COR-L47 (cell line): Measurements from ENCODE around the gene ZNF341.
"Not testable (repeated sequence)": the region's sequence is repeated elsewhere in the genome, so short reads cannot be mapped to it uniquely, and the experiment has no call there.

Source experiments
- DNase-seq: peaks from one replicate; lab custom pipeline; 2025; lab: John Stamatoyannopoulos, UW

Gene ZNF341

GRCh38 chr20:33770005-33770404 is 38.2 kb downstream of the ZNF341 start:
- DNase-seq, result no peak

GRCh38 chr20:33771938-33772337 is 40.1 kb downstream of the ZNF341 start:
- no peak for DNase-seq

DNA sequence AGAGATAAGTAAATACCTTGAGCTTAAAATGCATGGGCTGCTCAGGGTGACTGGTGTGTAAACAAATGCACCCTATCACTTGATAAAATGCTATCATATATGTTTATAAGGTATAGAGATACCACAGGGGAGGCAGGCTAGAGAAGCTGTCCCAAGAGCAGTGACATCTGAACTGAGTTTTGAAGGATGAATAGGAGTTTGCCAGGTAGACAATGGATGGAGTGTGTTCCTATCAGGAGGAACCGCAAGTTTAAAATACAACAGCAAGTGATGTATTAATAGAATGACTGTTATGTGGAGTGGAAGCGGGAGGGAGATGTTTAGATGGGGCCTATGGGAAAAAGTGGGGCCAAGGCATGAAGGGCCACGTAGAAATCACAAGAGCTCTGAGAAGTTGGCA is 40.6 kb downstream of the ZNF341 start:
- no peak for DNase-seq

DNA sequence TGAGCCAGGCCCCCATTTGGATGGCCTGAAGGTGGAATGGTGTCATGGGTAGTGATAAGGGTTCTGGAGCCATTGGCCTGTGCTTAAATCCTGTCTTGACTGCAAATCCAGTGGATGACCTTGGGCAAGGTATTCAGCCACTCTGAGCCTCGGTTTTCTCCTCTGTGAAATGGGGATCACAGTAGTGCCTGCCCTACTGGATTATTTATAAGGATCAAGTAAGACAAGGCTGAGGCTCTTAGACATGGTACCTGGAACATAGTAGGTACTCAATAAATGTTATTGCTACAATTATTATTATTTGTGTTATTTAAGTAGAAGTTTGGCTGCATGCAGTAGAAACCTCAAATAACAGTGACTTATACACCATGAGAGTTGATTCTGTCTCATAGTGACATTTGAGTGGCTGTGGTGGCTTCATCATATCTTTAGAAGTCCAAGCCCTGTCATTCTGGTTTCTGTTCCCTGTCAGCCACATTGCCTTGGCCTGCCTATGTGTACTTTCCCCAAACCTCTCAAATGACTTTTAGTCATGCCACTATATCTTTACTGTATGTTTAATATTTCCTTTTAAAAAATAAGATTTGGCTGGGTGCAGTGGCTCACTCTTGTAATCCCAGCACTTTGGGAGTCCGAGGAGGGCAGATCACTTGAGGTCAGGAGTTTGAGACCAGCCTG is 41.8 kb downstream of the ZNF341 start:
- no peak for DNase-seq

GRCh38 chr20:33777816-33778215 is 46.0 kb downstream of the ZNF341 start:
- DNase-seq, result no peak

- no peak for DNase-seq
Measured at GRCh38 chr20:33781133-33781532, 49.3 kb downstream of the ZNF341 start.

GRCh38 chr20:33781945-33782344 is 50.1 kb downstream of the ZNF341 start:
- no peak for DNase-seq

DNA sequence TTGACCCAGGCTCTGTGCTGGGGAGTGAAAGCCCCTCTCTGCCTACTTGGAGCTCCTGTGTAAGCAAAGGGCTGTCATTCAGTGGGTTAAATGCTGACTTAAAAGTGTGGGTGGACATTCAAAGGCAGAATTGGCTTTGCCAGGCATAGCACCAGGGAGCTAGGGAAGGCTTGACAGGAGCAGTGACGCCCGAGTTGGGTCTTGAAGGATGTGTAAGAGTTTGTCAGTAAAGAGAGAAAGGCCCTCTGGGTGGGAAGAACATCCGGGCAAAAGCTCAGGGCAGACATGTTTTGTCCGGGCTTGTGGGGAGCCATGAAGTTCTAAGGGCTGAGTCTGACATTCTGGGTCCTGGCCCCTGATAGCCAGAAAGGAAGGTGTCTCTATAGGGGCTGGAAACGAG is 51.5 kb downstream of the ZNF341 start:
- no peak for DNase-seq

GRCh38 chr20:33783818-33784217 is 52.0 kb downstream of the ZNF341 start:
- no peak for DNase-seq

GRCh38 chr20:33784225-33784624 is 52.4 kb downstream of the ZNF341 start:
- DNase-seq, result no peak

DNA sequence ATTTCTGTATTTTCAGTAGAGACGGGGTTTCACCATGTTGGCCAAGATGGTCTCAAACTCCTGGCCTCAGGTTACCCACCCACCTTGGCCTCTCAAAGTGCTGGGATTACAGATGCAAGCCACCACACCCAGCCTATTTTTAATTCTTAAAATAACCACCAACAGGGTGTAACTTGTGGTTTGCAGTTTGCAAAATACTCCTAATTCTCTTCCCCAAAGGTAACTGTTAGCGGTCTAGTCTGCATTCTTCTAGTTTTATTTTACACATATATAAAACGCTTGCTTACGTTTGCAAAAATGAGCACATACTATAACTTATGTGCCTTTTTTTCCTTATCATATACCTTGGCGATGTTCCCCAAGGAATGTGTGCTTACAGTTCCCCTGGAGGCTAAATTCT is 53.7 kb downstream of the ZNF341 start:
- no peak for DNase-seq

GRCh38 chr20:33787253-33787891 is 55.6 kb downstream of the ZNF341 start:
- no peak for DNase-seq

DNA sequence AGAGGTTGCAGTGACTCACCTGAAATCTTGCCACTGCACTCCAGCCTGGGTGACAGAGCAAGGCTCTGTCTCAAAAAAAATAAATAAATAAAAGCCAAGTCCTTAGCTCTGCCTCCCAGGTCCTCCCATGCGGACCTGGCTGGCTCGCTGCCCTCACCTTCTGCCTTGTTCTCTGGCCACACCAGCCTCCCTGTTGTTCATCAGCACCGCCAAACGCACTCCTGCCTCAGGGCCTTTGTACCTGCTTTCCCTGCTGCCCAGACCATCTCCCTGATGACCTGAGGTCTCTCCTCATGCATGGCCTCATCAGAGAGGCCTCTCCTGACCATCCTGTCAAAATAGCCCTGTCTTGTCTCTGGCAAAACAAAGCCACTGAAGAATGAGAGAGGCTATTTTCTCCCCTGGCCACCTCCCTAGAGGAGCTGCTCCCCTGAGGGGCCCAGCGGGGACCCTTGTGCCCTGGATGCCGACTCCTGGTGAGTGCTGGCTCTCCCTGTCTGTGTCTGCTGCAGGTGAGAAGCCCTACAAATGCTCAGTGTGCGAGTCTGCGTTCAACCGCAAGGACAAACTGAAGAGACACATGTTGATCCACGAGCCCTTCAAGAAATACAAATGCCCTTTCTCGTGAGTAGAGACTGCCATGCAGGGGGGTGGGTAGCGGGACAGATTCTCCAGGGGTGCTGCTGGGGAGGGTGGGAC is 56.7 kb downstream of the ZNF341 start:
- no peak for DNase-seq

GRCh38 chr20:33789109-33789857 is 57.5 kb downstream of the ZNF341 start:
- DNase-seq, result peak; percentile 26

- no peak for DNase-seq
Measured at GRCh38 chr20:33789858-33790182, 58.0 kb downstream of the ZNF341 start.

GRCh38 chr20:33790566-33790965 is 58.8 kb downstream of the ZNF341 start:
- no peak for DNase-seq

DNA sequence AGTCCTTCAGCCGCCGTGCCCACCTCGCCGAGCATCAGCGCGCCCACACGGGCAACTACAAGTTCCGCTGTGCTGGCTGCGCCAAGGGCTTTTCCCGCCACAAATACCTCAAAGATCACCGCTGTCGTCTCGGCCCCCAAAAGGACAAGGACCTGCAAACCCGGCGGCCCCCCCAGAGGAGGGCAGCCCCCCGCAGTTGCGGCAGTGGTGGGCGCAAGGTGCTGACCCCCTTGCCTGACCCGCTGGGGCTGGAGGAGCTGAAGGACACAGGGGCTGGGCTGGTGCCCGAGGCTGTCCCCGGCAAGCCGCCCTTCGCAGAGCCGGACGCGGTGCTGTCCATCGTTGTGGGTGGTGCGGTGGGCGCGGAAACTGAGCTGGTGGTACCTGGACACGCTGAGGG is 59.2 kb downstream of the ZNF341 start:
- no peak for DNase-seq

GRCh38 chr20:33791540-33791939 is 59.7 kb downstream of the ZNF341 start:
- DNase-seq, result no peak

DNA sequence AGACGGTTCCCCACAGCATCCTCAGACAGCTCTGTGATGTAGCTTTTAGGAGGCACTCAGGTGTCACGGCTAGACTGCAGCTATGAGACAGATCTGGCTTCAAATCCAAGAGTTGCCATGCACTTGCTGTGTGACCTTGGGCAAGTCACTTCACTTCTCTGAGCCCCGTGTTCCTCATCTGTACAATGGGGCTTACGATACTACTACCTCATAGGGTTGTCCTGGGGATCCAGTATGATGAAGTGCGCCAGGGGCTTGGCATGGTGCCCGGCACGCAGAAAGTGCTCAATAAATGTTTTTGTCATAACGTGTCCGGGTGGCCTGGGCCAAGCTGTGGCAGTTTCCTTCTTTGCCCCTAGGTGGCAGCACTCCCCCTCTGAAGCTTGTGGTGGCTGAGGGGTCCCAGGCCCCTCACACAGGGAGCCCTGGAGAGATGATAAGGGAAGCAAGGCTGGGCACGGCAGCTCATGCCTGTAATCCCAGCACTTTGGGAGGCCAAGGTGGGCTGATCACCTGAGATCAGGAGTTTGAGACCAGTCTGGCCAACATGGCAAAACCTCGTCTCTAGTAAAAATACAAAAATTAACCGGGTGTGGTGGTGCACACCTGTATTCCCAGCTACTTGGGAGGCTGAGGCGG is 60.3 kb downstream of the ZNF341 start:
- no peak for DNase-seq

GRCh38 chr20:33792598-33792989 is 60.8 kb downstream of the ZNF341 start:
- DNase-seq, result not testable (repeated sequence)

DNA sequence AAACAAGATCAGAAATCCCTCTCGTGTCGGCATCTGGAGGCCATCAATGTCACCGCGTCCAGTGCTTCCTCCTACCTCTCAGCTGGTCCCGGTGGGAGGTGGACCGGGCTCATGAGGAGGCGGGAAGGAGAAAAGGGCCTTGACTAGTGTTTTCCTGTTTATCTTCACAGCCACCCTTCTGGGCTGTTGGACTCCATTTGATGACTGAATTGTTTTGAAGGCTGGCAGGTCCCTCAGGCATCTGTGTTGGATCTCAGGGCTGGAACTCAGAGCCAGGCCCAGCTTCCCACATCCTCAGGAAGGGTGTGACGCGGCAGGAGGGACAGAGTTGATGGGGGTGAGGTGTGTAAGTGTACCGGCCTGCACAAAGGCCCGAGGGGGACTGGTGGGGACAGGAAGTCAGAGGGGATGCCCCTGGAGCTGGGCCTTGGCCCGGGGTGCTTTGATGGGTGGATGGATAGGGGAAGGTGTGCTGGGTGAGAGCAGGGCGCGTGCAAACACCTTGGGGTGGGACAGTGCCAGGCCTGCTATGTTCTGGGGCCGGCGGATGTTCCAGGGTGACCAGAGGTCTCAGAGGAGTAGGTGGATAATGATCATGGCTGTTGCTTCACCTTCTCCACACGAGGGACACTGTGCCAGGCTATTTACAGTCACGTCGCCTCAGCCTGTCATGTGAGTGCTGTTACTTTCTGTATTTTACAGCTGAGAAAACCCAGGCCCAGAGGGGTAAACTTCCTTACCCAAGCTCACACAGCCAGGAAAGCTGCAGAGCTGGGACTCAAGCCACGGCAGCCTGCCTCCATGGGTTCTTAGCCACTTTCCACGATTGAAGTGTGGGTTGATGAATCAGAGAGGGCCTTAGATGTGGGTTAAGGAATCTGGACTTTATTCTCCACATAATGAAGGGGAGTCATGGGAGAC is 61.5 kb downstream of the ZNF341 start:
- no peak for DNase-seq
